Pulmonary artery endothelial cell (primary cell): Measurements from ENCODE around the gene EYA4. TPM values are rescaled to one million over a fixed set of nuclear protein-coding genes. Genes with fewer than 3 reads are reported as not detected.
A peak's percentile ranks its signal among the peaks of the same experiment; 100 is the strongest.
"Not testable (repeated sequence)": the region's sequence is repeated elsewhere in the genome, so short reads cannot be mapped to it uniquely, and the experiment has no call there.

Experiments used
- DNase-seq: peaks from one replicate; pipeline ENCODE4 v3.0.0-alpha.2; 2011; ENCODE audit warnings: low read depth, low spot score
- total RNA-seq: library from RNA; depleted of rRNA; stranded (reverse); fragments of >200 nt; gene quantifications from 2 replicates; pipeline ENCODE4 v1.2.3, GENCODE V29; 2014

EYA4 gene
- total RNA-seq, 1 donor from 2014 or later, result not detected

GRCh38 chr6:133512410-133513016 lies 271.4 kb downstream of the EYA4 start:
- no peak for DNase-seq

- DNase-seq, result no peak
These were observed 282.7 kb downstream of the EYA4 start for GRCh38 chr6:133523816-133524215.

- no peak for DNase-seq
These were observed 285.3 kb downstream of the EYA4 start for GRCh38 chr6:133526436-133526835.

GRCh38 chr6:133528566-133528965 lies 287.4 kb downstream of the EYA4 start:
- DNase-seq, result no peak

GRCh38 chr6:133532908-133533307 lies 291.8 kb downstream of the EYA4 start:
- no peak for DNase-seq

- no peak for DNase-seq
These were observed 298.5 kb downstream of the EYA4 start for GRCh38 chr6:133539502-133540259.

- DNase-seq, result no peak
These were observed 299.2 kb downstream of the EYA4 start for GRCh38 chr6:133540361-133540760.

GRCh38 chr6:133541040-133541439 lies 299.9 kb downstream of the EYA4 start:
- no peak for DNase-seq

- peak; percentile 2 for DNase-seq
These were observed 301.1 kb downstream of the EYA4 start for GRCh38 chr6:133542056-133542821.

- no peak for DNase-seq
These were observed 303.3 kb downstream of the EYA4 start for GRCh38 chr6:133544419-133544818.

- DNase-seq, result no peak
These were observed 304.9 kb downstream of the EYA4 start for GRCh38 chr6:133546098-133546497.

- no peak for DNase-seq
These were observed 306.0 kb downstream of the EYA4 start for GRCh38 chr6:133547136-133547535.

- DNase-seq, result no peak
These were observed 307.4 kb downstream of the EYA4 start for GRCh38 chr6:133548423-133549159.

- DNase-seq, result no peak
These were observed 308.2 kb downstream of the EYA4 start for GRCh38 chr6:133549371-133549801.

- no peak for DNase-seq
These were observed 308.9 kb downstream of the EYA4 start for GRCh38 chr6:133550026-133550425.

GRCh38 chr6:133551436-133551835 lies 310.3 kb downstream of the EYA4 start:
- no peak for DNase-seq

GRCh38 chr6:133551847-133552341 lies 310.7 kb downstream of the EYA4 start:
- DNase-seq, result no peak

GRCh38 chr6:133553652-133554051 lies 312.5 kb downstream of the EYA4 start:
- peak; percentile 4 for DNase-seq

- not testable (repeated sequence) for DNase-seq
These were observed 313.0 kb downstream of the EYA4 start for GRCh38 chr6:133554121-133554520.

GRCh38 chr6:133555685-133556084 lies 314.5 kb downstream of the EYA4 start:
- no peak for DNase-seq

- DNase-seq, result no peak
These were observed 318.8 kb downstream of the EYA4 start for GRCh38 chr6:133559926-133560325.
